ENCODE data around the gene PPIL6. TPM values are rescaled to one million over a fixed set of nuclear protein-coding genes. Genes with fewer than 3 reads are reported as not detected.

Gene PPIL6
- total RNA-seq, 1 experiment from 2014 or later, result 0.62 TPM

DNA sequence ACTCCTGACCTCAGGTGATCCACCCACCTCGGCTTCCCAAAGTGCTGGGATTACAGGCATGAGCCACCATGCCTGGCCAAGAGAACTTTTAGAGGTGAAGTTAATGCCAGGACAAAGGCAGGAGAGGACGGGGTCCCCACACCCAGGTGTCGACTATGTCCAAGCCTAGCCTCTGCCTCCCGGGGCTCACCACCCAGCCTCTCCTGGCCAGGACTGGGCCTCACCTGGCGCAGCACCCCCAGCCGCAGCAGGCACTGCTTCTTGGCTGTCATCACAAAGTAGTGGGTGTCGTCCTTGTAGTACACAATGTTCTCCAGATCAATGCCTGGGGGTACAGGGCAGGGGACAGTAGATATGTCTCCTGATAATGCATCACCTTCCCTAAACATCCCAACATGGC is 10.9 kb upstream of the PPIL6 start:
- ChIA-PET CTCF (no interaction called here), POLR2A (ENCODE audit: unreplicated experiment) (interaction anchor here (0.6 kb wide), 1 partner anchor 42 kb away, joined by 5 read pairs; no protein-coding TSS in a partner anchor)
- H4K20me1 ChIP-seq (ENCODE audit: low read length), result no peaks in the 10 kb centered on the region
- ATAC-seq (no peak), DNase-seq (no peak)
- H3K27ac ChIP-seq (ENCODE audit: low read length), result no peak overlapping the region
- no peak for TF ChIP-seq EZH2phosphoT487 (IDR thresholded peaks at IDR 0.05; ENCODE audit: borderline replicate concordance, low read length)
- TF ChIP-seq EZH2 (IDR thresholded peaks at IDR 0.05; ENCODE audit: low read length, unreplicated experiment), result no peak
- TF ChIP-seq, protein P1, sequence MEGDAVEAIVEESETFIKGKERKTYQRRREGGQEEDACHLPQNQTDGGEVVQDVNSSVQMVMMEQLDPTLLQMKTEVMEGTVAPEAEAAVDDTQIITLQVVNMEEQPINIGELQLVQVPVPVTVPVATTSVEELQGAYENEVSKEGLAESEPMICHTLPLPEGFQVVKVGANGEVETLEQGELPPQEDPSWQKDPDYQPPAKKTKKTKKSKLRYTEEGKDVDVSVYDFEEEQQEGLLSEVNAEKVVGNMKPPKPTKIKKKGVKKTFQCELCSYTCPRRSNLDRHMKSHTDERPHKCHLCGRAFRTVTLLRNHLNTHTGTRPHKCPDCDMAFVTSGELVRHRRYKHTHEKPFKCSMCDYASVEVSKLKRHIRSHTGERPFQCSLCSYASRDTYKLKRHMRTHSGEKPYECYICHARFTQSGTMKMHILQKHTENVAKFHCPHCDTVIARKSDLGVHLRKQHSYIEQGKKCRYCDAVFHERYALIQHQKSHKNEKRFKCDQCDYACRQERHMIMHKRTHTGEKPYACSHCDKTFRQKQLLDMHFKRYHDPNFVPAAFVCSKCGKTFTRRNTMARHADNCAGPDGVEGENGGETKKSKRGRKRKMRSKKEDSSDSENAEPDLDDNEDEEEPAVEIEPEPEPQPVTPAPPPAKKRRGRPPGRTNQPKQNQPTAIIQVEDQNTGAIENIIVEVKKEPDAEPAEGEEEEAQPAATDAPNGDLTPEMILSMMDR (conservative IDR thresholded peaks at IDR 0.05; ENCODE audit: low read depth, low read length), result no peak
- no peaks in the 10 kb centered on the region for H3K9me3 ChIP-seq (ENCODE audit: low read length)
- no peaks in the 10 kb centered on the region for H3K27me3 ChIP-seq (ENCODE audit: low read length)
- peaks cover 5% of the 10 kb centered on the region; the same call in 1 of the 2 replicates for H3K4me1 ChIP-seq (ENCODE audit: insufficient read depth, low read length)
- no peak overlapping the region for H3K9ac ChIP-seq (ENCODE audit: low read length)
- no TSS peak for BruUV-seq (replicated peaks)
- H3K36me3 ChIP-seq (ENCODE audit: low read depth, low read length), result no peaks in the 10 kb centered on the region
- intact Hi-C loops (cut with micrococcal nuclease), result no loop called here
- H2AFZ ChIP-seq (ENCODE audit: low read length), result no peak overlapping the region
- no peak overlapping the region for H3K4me3 ChIP-seq (ENCODE audit: low read length)
- no peaks in the 10 kb centered on the region for H3K79me2 ChIP-seq (ENCODE audit: low read length)
- H3K9me2 ChIP-seq (replicated peaks; ENCODE audit: low read length), result no peaks in the 10 kb centered on the region
- no peaks in the 10 kb centered on the region for H3F3A ChIP-seq (ENCODE audit: low read length, unreplicated experiment)
- H3K4me2 ChIP-seq (ENCODE audit: low read length), result no peak overlapping the region

DNA sequence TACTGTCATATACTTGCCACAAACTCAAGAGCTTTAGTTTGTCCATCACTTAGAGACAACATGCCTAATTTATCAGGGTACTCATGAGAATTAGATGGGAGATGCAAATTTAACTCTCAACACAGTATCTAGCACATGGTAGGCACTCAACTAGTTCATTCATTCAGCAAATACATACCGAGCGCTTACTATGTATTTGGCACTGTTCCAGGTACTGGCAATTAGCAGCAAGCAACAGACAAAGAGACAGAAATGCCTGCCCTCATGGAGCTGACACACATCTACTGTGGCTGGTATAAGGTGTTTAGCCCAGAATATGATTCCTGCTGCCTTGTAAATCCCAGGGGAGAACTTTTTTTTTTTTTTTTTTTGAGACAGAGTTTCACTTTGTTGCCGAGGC is 10.4 kb upstream of the PPIL6 start:
- ATAC-seq, result no peak
- TF ChIP-seq EZH2phosphoT487 (IDR thresholded peaks at IDR 0.05; ENCODE audit: borderline replicate concordance, low read length), result no peak
- TF ChIP-seq, protein P1 (conservative IDR thresholded peaks at IDR 0.05; ENCODE audit: low read depth, low read length), result no peak
- TF ChIP-seq EZH2 (IDR thresholded peaks at IDR 0.05; ENCODE audit: low read length, unreplicated experiment), result no peak
- Histone ChIP-seq H4K20me1 (ENCODE audit: low read length) (no peaks in the 10 kb centered on the region), H3K9me3 (ENCODE audit: low read length) (no peaks in the 10 kb centered on the region), H3K27me3 (ENCODE audit: low read length) (no peaks in the 10 kb centered on the region), H3K27ac (ENCODE audit: low read length) (no peak overlapping the region), H3K4me2 (ENCODE audit: low read length) (no peak overlapping the region), H3K9me2 (replicated peaks; ENCODE audit: low read length) (no peaks in the 10 kb centered on the region), H3K36me3 (ENCODE audit: low read depth, low read length) (no peaks in the 10 kb centered on the region), H3K9ac (ENCODE audit: low read length) (no peak overlapping the region), H2AFZ (ENCODE audit: low read length) (no peak overlapping the region), H3K4me3 (ENCODE audit: low read length) (no peak overlapping the region), H3K79me2 (ENCODE audit: low read length) (no peaks in the 10 kb centered on the region), H3F3A (ENCODE audit: low read length, unreplicated experiment) (no peaks in the 10 kb centered on the region), H3K4me1 (ENCODE audit: insufficient read depth, low read length) (no peaks in the 10 kb centered on the region)
- intact Hi-C loops (cut with micrococcal nuclease), result no loop called here
- ChIA-PET POLR2A (ENCODE audit: unreplicated experiment) (no interaction called here), CTCF (no interaction called here)
- no TSS peak for BruUV-seq (replicated peaks)
- no peak for DNase-seq

DNA sequence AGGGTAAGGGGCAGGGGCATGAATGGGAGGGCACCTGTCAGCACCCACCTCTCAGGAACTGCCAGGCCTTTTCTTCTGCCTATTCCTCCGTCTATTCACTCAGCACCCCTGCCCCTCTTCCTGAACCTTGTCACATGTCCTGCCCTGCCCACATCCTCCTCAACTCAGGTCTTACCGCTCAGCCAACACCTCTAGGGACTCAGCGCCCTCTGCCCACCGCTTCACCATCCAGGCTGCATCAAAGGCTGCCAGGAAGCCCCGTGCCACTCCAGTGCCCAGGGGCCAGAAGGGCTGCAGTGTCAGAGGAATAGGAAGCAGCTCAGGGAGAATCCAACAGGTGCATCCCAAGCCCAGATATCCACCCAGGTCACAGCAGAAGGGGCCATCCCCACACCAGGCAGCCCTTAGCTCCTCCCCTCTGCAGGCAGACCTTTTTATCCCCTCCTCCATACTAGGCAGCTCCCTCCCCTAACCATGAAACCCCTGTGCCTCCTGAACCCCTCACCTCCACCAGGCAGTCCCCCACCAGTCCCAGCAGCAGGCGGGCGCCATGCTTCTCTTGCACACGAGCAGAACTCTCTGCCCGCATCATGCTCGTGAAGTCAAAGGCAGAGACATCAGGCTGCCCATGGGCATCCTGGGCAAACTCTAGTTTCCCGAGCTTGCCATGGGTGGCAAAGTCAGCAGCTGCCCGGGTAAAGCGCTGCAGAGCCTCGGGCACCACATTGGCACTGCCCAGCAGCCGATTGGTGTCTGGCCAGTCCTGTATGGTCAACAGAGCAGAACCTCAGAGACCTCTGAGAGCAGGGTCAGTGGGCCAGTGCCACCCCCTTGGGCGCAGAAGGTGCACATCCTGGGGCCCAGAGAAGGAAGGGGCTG is 9.6 kb upstream of the PPIL6 start:
- no peak overlapping the region for H3K4me3 ChIP-seq (ENCODE audit: low read length)
- no peak overlapping the region for H3K9ac ChIP-seq (ENCODE audit: low read length)
- no TSS peak for BruUV-seq (replicated peaks)
- POLR2A ChIA-PET (ENCODE audit: unreplicated experiment), result no interaction called here
- no peak for ATAC-seq
- no peaks in the 10 kb centered on the region for H4K20me1 ChIP-seq (ENCODE audit: low read length)
- no peaks in the 10 kb centered on the region for H3K9me3 ChIP-seq (ENCODE audit: low read length)
- intact Hi-C loops (cut with micrococcal nuclease), result no loop called here
- no peak overlapping the region for H3K27ac ChIP-seq (ENCODE audit: low read length)
- no peaks in the 10 kb centered on the region for H3K4me1 ChIP-seq (ENCODE audit: insufficient read depth, low read length)
- H3K36me3 ChIP-seq (ENCODE audit: low read depth, low read length), result no peaks in the 10 kb centered on the region
- no peaks in the 10 kb centered on the region for H3K9me2 ChIP-seq (replicated peaks; ENCODE audit: low read length)
- H2AFZ ChIP-seq (ENCODE audit: low read length), result no peak overlapping the region
- H3K4me2 ChIP-seq (ENCODE audit: low read length), result no peak overlapping the region
- H3K79me2 ChIP-seq (ENCODE audit: low read length), result no peaks in the 10 kb centered on the region
- CTCF ChIA-PET, result no interaction called here
- TF ChIP-seq EZH2phosphoT487 (IDR thresholded peaks at IDR 0.05; ENCODE audit: borderline replicate concordance, low read length) (no peak), EZH2 (IDR thresholded peaks at IDR 0.05; ENCODE audit: low read length, unreplicated experiment) (no peak)
- TF ChIP-seq, protein P1 (conservative IDR thresholded peaks at IDR 0.05; ENCODE audit: low read depth, low read length), result no peak
- H3F3A ChIP-seq (ENCODE audit: low read length, unreplicated experiment), result no peaks in the 10 kb centered on the region
- no peak for DNase-seq
- no peaks in the 10 kb centered on the region for H3K27me3 ChIP-seq (ENCODE audit: low read length)
